NCI-H345 treated with DMSO at 0.1 percent for 48 hours (cell line): ENCODE results near the gene SECISBP2L.
"Not testable (repeated sequence)": the region's sequence is repeated elsewhere in the genome, so short reads cannot be mapped to it uniquely, and the experiment has no call there.

Experiments
- DNase-seq: peaks from one replicate; lab custom pipeline; 2025; ENCODE audit not compliant: unreplicated experiment; lab: John Stamatoyannopoulos, UW

SECISBP2L gene

GRCh38 chr15:49046220-49047102 is at the start of gene SECISBP2L:
SECISBP2L (minus strand) TSS chr15:49046446; CDS start chr15:49046299, 147 bp downstream.
- peak; percentile 54 for DNase-seq

- DNase-seq: no peak
These were observed 48.7 kb upstream of the SECISBP2L start for GRCh38 chr15:49094923-49095322.

GRCh38 chr15:49093252-49094105 is 47.2 kb upstream of the SECISBP2L start:
- no peak for DNase-seq

GRCh38 chr15:49088996-49089395 is 42.8 kb upstream of the SECISBP2L start:
- DNase-seq: no peak

- DNase-seq: no peak
These were observed 39.6 kb upstream of the SECISBP2L start for GRCh38 chr15:49085696-49086459.

GRCh38 chr15:49084285-49084570 is 38.0 kb upstream of the SECISBP2L start:
- no peak for DNase-seq

GRCh38 chr15:49083401-49084284 is 37.4 kb upstream of the SECISBP2L start:
- DNase-seq: no peak

- DNase-seq: no peak
These were observed 36.7 kb upstream of the SECISBP2L start for GRCh38 chr15:49082960-49083359.

- DNase-seq: no peak
These were observed 33.2 kb upstream of the SECISBP2L start for GRCh38 chr15:49079340-49080039.

- no peak for DNase-seq
These were observed 29.6 kb upstream of the SECISBP2L start for GRCh38 chr15:49075881-49076280.

- DNase-seq: not testable (repeated sequence)
These were observed 28.5 kb upstream of the SECISBP2L start for GRCh38 chr15:49074589-49075287.

GRCh38 chr15:49066372-49066771 is 20.1 kb upstream of the SECISBP2L start:
- no peak for DNase-seq

- DNase-seq: no peak
These were observed 18.6 kb upstream of the SECISBP2L start for GRCh38 chr15:49064884-49065283.

GRCh38 chr15:49064281-49064653 is 18.0 kb upstream of the SECISBP2L start:
- no peak for DNase-seq

- DNase-seq: no peak
These were observed 17.4 kb upstream of the SECISBP2L start for GRCh38 chr15:49063402-49064280.

- no peak for DNase-seq
These were observed 16.7 kb upstream of the SECISBP2L start for GRCh38 chr15:49062900-49063299.

GRCh38 chr15:49060710-49061495 is 14.7 kb upstream of the SECISBP2L start:
- no peak for DNase-seq
